NCI-H748 (cell line): ENCODE results near the gene ZSWIM7.
"Not testable (repeated sequence)": the region's sequence is repeated elsewhere in the genome, so short reads cannot be mapped to it uniquely, and the experiment has no call there.

Experiments used
- DNase-seq: peaks from one replicate; lab custom pipeline; 2025; ENCODE audit not compliant: unreplicated experiment; lab: John Stamatoyannopoulos, UW

The ZSWIM7 gene

DNA sequence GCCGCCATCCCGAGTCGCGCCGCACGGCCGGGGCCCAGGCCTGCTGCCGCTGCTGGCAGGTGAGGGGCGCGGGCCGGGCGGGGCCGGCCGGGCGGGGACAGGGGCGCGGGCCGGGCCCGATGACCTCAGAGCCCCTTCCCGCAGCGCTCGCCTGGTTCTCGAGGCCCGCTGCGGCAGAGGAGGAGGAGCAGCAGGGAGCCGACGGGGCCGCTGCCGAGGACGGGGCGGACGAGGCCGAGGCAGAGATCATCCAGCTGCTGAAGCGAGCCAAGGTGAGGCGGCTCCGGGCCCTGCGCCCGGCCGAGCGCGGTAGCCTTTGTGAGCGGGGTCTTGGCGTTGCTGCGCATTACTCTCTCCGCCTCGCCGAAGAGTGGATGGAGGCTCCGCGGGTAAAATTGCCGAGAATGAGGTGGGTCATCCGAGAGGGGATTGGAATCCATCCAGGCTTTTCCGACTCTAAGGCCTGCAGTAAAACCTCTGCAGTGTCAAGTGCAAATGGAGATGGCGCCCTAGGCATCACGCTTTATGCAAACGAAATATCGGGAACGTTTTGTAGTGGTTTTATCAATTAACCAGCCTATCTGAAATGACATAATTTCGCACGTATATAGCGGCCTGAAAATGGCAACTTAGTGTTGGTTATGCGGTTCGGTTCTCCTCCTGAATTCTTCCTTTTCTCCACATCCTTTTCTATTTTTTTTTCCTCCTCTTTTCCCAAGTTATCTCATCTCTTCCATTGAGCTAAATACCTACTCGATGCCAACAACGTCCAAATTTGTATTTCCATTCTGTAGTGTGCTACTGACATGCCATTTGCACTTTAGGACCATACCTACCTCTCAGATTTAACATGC lies 697 bp upstream of the ZSWIM7 start:
- peak; percentile 81 for DNase-seq

DNA sequence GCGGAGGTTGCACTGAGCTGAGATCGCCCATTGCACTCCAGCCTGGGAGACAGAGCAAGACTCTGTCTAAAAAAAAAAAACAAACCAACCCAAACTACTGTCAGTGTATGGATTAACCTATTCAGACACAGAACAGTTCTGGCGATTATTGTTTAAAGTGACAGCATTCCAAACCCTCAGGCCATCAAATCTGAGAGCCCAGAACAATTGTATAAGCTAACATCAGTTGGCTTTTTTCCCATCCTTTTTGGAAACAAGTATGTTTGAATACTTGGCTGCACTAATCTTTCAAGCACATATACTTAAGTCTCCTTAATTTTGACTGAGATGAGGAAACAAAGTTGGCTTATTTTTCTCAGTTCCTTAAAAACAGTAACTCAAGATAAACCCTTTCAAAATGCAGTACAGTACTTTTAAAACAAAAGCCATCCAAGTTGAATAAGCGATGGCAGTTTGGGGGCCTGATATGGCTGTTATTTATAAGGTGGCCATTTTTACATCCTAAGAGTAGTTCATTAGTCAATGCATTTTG lies 1.4 kb downstream of the ZSWIM7 start:
- DNase-seq, result no peak

DNA sequence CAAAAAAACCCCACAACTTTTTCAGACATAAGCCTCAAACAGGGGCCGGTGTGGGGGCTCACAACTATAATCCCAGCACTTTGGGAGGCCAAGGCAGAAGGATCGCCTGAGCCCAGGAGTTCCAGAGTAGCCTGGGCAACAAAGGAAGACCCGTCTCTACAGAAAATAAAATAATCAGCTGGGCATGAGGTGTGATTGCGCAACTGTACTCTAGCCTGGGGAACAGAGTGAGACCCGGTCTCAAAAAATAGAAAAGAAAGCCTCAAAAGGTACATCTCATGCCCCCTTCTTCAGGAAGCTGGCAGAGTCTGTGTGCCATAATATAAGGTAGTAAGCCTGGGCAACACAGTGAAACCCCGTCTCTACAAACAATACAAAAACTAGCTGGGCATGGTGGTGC lies 3.2 kb downstream of the ZSWIM7 start:
- DNase-seq, result no peak

DNA sequence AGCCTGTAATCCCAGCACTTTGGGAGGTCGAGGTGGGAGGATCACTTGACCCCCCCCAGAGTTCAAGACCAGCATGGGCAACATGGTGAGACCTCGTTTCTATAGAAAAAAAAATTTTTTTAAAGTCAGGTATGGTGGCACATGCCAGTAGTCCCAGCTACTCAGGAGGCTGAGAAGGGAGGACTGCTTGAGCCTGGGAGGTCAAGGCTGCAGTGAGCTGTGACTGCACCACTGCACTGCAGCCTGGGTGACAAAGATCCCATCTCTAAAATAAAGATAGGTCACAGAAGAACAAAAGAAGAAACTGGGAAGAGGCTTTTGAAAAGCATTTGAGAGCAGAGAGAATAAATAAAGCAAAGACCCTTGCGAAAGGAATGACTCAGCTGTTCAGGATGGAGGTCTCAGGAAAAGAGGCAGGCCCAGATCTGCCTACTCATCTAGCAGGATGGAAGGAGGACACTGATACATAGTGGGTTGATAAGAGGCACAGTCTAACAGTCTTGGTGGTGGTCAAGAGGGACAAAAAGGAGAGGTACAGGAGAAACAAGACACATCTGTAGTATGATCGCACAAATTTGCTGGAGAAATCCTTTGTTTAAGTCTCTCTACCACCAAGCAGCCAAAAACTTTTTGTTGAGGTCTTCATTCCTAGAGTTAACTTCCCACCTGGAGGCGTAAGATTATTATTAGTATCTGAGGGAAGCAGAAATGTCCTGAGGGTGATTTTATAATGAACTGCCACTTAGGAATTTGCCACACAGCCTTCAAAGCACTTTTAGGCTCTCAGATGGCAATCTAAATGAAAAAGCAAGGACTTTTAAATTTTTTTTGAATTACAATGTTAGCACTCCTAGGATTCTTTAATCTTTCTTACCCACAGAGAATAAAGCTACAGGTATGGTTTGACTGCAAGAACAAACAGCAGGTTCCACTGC lies 17.6 kb downstream of the ZSWIM7 start:
- no peak for DNase-seq

DNA sequence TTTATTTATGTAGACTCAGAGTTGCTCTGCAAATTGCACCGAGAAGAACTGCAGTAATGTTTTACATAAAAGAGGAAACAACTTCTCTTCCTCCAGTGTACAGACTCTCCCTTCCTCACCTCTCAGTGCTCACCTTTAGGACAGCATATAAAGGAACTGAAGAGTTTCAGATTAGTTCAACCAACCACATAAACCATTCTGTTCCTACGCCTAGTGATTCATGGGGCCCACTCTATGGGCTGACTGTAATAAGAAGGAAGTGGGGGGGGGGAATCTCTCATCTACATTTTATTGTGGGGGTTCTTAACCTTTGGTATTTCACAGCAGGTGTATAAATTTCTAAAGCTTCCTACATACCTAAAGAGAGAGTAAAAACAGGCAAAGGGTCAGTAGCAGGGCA lies 18.3 kb downstream of the ZSWIM7 start:
- DNase-seq, result no peak

DNA sequence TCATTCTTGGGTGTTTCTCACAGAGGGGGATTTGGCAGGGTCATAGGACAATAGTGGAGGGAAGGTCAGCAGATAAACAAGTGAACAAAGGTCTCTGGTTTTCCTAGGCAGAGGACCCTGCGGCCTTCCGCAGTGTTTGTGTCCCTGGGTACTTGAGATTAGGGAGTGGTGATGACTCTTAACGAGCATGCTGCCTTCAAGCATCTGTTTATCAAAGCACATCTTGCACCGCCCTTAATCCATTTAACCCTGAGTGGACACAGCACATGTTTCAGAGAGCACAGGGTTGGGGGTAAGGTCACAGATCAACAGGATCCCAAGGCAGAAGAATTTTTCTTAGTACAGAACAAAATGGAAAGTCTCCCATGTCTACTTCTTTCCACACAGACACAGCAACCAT lies 20.5 kb downstream of the ZSWIM7 start:
- DNase-seq, result not testable (repeated sequence)

DNA sequence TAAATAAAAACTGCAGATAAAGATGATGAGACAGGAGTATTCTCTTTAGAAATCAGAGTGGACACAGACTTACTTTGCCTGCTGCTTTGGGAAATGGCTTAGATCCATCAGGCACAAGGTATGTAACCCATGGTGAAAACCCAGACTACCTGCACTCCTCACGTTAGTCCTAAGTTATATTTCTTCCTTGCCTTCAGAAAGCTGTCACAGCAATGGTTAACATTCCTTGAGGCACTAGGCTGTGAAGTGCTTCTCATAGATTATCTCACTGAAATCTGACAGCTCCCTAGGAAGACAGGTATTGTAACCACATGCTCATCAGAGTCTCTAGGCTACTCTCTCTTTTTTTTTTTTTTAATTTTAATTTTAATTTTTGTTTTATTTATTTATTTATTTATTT lies 20.9 kb downstream of the ZSWIM7 start:
- no peak for DNase-seq

DNA sequence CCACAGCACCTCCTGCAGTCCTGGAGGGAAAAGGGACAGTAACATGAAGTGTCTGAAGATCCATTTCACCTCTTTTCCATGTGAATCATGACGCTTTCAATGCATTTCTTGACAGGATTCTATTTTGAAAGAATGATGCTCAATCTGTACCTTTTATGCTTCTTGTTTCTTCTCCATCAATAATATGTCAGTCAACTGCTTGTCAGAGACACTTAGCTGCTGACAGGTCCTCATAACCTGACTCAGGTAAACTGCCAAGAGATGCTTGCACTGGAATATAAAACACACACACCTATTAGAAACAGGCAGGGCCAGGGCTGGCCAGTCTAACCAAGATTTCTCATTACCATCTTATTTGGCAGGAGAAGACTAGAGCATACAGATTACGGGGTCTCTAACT lies 21.6 kb downstream of the ZSWIM7 start:
- DNase-seq, result no peak

DNA sequence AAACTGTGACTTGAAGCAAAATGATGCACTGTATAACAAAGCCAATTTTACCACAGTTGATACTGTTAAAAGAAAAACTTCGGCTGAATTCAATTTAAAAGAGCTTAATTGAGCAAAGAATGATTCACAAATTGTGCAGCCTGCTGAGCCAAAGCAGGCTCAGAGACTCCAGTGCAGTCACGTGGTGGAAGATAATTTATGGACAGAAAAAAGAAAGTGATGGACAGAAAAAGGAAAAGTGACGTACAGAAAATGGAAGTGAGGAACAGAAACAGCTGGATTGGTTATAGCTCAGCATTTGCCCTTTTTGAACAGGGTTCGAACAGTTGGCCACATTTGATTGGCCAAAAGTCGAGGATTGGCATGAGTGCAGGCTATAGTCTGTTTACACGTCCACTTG lies 25.7 kb downstream of the ZSWIM7 start:
- DNase-seq, result no peak

DNA sequence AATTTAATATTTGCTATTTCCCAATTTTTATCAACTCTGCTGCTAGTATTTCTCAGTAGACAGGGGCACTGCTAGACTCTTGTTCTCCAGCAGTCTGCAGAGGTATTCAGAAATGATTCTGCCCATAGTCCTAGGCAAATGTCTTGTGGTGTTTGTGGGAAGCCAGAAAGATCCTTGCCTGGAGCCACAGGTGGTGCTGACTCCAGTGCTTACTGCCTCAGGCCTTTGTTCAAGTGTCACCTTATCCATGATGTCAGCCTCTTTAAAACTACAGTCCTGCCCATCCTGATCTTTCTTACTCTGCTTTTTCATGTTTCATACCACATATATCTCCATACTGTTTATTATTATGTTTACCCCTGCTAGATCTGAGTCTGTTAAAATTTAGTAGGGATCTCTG lies 26.5 kb downstream of the ZSWIM7 start:
- no peak for DNase-seq

DNA sequence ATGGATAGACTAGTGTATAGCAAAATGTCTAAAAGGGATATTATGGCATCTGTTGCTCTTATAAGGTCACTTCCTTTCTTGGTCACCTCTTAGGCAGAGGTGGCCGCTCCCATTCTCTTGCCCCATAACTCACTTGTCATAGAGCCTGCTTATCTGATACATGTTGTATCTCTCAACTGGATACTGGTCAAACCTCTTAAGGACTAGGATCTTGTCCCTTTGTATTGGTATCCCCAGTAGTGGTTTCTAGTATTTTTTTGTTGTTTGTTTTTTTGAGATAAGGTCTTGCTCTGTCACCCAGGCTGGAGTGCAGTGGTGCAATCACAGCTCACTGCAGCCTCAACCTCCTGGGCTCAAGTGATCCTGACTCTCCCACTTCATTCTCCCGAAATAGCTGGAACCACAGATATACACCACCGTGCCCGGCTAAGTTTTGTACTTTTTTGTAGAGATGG lies 27.0 kb downstream of the ZSWIM7 start:
- no peak for DNase-seq

DNA sequence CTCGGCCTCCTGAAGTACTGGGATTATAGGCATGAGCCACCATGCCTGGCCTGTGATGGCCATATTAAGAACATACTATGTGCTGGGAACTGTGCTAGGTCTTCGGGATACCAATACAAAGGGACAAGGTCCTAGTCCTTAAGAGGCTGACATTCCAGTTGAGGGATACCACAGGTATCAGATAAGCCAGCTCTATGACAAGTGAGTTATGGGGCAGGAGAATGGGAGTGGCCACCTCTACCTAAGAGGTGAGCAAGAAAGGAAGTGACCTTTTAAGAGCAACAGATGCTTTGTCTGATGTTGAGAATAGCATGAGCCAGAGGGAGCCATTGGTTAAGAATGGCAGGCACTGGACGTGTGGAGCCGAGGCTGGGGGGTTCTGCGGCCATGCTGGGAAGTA lies 27.6 kb downstream of the ZSWIM7 start:
- DNase-seq, result no peak

DNA sequence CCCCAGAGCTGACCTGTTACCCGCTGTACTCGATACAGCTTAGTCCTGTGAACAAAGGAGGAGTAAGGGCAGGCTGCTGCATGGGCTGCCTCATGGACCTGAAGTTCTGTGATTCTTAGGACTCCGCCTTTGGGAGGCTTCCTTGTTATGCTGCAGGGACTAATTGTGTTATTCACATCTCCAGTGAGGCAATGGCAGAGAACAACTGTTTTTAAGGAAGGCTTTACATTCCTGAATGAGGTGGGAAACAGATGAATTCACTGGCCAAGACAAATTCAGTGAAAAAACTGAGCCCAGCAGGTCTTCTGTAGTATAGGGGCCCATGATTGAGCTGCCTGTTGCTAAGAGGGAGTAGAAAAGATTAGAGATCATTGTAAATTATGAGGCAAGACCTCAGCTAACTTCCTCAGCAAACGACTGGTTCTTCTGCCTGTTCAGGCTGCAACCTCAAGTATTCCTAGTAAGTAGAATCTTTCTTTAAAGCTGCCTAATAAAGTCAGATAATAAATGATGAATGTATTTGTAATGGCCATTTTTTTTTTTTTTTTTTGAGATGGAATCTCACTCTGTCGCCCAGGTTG lies 28.3 kb downstream of the ZSWIM7 start:
- DNase-seq, result no peak

DNA sequence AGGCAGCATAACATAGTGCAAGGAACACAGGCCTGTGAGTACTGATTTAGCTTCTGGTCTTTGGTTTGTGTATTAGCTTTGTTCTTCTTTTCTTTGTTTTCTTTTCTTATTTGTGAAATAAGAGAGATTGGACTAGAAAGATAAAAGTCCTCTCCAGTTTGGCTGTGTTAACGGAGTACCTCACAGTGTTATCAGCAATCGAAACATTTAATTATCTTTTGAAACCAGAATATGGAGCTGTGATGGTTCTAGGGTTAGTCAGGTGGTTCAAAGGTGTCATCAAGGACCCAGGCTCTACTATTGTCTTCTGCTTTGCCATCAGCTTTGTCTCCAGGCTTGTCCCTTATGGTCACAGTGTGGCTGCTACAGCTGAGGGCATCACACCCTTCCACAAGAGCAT lies 29.0 kb downstream of the ZSWIM7 start:
- DNase-seq, result no peak

DNA sequence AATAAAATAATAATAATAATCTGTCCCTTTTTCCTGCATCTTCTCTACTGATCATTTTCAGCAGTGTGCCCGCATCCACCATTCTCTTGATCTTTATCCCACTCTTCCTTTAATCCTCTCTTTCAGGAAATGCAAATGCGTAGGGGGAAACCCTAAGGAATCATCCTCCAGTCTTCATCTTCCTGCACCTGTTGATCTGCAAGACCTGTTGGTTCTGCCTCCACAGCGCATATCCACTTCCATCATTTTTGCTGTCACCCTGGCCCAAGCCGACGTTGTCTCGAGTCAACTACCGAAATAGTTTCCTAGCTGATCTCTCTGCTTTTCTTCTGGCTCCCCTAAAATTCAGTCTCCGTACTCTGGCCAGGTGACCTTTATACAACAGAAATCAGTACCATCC lies 30.0 kb downstream of the ZSWIM7 start:
- DNase-seq, result no peak

DNA sequence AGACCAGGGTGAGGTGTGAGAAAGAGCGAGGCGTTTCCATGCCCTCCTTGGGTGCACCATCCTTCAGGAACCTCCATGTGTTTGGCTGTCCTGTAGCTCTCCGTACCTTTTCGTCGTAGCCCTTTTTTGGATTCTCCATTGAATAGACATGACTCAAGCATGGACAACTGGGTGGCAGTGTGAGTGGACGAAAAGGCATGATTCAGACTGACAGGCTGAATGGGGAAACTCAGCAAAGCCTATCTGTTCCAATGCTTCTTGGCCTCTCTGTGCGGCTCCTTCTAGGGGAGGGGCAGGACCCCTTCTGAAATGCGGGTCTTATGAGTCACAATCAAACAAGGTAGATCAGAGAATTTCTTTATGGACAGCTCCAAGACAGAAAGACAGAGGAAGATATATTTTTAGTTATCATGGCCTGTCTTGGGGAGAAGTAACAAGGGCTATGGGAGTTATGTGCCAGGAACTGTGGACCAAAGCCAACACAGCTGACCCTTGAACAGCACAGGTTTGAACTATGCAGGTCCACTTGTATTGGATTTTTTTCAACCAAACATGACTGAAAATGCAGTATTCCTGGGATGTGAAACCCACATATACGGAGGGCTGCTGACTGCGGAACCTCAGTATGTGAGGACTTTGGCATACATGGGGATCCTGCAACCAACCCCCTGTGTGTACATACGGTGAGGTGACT lies 31.7 kb downstream of the ZSWIM7 start:
- no peak for DNase-seq

DNA sequence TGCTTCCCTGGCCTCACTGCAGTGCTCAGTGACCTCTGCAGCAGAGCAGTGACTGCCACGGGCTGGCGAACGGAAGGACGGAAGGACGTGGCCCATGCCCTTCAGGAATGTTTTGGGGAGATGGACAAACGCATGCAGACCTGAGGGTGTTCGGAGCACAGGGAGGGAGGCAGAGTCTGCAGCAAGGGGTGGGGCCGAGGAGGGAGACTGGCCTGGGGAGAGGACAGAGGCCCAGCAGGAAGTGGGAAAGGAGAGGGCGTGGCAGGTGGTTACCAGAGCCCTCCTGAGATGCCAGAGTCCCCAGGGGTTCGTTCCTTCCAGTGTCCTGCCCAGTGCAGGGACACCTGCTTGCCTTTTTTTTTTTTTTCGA lies 32.6 kb downstream of the ZSWIM7 start:
- DNase-seq, result no peak

DNA sequence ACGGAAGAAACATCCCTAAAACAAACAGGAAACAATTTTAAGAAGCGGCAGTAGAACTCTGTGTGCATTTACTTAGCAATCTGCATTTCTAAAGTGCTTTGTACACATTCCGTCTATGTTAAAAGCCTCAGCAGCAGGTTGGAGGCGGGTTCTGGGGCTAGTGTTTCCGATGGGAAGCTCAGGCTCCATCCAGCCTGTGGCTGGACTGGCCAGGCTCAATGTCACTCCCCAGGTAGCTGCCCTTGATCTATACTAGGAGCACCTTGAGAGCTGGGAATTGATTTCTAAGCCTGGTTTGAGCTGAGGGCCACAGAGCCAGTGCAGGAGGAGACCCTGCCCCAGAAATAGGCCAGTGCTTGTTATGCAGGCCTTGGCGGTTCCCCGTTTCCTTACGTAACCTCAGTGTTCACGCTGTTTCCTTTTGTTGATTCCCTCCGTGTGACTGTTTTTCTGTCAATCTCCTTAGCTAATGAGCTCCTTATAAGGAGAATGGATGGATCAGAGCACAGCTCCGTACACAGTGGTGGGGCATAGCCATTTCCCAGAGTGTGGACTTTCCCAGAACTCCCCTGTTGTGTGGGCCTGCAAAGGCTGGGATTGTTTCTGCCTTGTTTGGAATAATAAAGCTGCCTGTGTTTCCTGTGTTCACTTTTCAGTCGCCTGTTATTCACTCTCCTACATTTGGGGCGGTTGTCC lies 33.2 kb downstream of the ZSWIM7 start:
- DNase-seq, result peak; percentile 90

DNA sequence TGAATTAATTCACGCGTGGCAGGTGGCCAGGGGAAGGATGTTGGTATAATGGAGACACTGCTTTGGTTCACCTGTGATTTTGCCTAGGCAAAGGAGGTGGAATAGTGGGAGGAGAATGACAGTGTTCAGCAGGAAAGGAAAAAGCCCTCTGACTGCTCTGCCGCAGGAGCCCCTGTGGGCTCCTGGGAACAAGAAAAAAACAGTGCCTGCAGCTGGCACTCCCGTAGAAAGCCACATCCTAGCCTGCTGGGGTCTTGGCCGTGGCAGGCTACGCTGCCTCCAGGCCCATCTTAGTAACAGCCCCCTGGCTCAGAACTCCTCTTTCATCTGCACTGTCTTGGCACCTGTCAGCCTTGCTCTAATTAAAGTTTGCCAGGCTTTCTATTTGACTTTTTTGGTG lies 34.0 kb downstream of the ZSWIM7 start:
- no peak for DNase-seq

DNA sequence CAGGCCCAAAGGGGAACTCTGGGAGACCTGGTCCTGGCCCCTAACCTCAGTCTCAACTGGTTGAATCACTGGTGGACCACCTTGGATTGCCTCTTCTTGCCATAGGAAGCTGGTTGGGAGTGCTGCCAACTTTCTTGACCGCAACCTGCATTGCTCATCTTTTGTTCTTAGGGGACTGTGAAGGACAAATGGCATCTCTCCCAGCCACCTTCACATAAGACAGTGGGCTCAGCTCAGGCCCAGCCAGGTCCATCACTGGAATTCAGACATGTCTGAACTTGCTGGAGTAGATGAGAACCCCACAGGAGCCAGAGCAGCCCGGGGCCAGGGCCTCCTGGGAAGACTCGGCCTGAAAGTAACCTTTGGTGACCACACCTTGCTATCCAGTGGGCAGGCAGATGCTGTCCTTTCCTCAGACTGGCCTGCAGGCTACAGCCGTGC lies 35.8 kb downstream of the ZSWIM7 start:
- no peak for DNase-seq
